GM18526 (cell line): ENCODE results near the gene SNAPC2.

ENCODE experiments used
- POLR2A ChIP-seq: IDR thresholded peaks from 3 replicates; pipeline ENCODE4 v1.6.1; 2011; ENCODE audit not compliant: insufficient read length; ENCODE audit errors: extremely low read depth

The SNAPC2 gene

DNA sequence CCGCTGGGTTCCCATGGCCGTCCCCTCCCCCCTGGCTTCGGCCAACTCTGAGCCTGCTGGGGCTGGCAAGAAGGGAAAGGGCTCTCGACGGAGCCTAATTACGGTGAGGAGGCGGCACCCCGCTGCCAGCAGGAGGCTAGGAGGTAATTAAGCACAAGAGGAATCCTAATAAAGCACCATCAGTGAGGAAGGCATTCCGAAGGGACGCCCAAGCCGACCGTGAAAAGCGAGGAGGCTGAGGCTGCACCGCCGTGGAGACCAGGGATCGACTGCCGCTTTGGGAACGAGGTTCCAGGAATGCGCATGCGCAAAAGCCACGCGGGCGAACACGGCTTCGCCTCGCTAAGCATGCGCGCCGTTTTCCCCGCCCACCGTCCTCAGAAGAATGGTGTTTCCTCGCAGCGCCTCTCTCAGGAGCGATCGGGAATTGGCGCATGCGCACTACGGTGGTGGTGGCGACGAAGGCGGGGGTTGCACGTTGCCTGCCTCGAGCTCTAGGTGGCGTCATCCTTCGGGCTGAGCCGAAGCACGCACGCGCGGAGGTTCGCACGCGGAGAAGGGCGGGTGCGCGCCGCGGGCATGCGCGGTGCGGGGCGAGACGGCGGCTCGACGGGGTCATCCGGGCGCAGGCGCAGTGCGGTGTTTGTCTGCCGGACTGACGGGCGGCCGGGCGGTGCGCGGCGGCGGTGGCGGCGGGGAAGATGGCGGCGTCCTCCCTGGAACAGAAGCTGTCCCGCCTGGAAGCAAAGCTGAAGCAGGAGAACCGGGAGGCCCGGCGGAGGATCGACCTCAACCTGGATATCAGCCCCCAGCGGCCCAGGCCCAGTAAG lies 16.7 kb upstream of the SNAPC2 start, which contains the start of gene MAP2K7:
Gene MAP2K7, plus strand, starts transcription at position 634 of the 830 bp plus-strand sequence. Its CDS starts 68 bp downstream, at position 702.
- peak; percentile 84 for TF ChIP-seq POLR2A

- peak; percentile 44 for TF ChIP-seq POLR2A
These were observed 15.8 kb upstream of the SNAPC2 start for GRCh38 chr19:7904074-7905020.

GRCh38 chr19:7905268-7905667 lies 14.9 kb upstream of the SNAPC2 start:
- TF ChIP-seq POLR2A, result no peak

GRCh38 chr19:7905859-7906258 lies 14.3 kb upstream of the SNAPC2 start:
- no peak for TF ChIP-seq POLR2A

DNA sequence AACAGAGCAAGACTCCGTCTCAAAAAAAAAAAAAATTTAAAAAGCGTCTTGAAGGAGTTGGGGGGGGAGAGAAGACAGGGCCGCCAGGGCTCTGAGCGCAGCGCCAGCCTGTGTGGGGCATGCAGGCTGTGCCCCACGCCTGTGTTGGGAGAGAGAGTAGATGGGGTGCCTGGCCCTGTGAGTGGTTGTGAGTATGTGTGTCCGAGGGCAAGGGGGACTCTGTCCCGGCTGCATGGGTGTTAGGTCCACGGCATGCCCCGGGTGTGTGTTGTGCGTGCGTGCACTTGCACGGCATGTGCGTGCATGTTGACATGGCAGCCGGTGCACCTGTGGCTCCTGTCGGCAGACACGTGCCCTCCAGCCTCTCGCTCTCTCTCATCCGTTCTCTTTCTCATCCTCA lies 13.0 kb upstream of the SNAPC2 start:
- TF ChIP-seq POLR2A, result no peak

GRCh38 chr19:7907544-7907943 lies 12.6 kb upstream of the SNAPC2 start:
- TF ChIP-seq POLR2A, result no peak

- no peak for TF ChIP-seq POLR2A
These were observed 11.9 kb upstream of the SNAPC2 start for GRCh38 chr19:7908078-7908699.

GRCh38 chr19:7908742-7909461 lies 11.2 kb upstream of the SNAPC2 start:
- no peak for TF ChIP-seq POLR2A

DNA sequence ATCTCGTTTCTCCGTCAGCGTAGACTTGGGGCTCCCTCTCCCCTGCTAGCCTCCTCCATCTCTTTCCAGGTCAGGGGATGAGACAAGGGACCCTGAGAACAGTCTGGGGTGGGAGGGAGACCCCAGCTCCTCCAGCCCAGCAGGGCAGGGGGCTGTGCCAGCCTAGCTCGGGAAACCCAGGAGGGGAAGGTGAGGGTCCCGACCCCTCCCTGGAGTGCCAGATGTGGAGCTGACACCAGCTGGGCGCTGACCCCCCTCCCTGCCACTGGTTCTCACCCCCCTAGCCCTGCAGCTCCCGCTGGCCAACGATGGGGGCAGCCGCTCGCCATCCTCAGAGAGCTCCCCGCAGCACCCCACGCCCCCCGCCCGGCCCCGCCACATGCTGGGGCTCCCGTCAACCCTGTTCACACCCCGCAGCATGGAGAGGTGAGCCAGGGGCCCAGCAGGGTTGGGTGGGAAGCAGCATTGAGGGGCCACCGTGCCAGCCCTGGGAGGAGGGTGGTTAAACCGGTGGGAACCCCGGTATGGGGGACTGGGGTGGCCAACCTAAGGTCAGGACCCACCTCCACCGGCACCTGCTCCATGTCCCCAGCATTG lies 10.6 kb upstream of the SNAPC2 start:
- no peak for TF ChIP-seq POLR2A

DNA sequence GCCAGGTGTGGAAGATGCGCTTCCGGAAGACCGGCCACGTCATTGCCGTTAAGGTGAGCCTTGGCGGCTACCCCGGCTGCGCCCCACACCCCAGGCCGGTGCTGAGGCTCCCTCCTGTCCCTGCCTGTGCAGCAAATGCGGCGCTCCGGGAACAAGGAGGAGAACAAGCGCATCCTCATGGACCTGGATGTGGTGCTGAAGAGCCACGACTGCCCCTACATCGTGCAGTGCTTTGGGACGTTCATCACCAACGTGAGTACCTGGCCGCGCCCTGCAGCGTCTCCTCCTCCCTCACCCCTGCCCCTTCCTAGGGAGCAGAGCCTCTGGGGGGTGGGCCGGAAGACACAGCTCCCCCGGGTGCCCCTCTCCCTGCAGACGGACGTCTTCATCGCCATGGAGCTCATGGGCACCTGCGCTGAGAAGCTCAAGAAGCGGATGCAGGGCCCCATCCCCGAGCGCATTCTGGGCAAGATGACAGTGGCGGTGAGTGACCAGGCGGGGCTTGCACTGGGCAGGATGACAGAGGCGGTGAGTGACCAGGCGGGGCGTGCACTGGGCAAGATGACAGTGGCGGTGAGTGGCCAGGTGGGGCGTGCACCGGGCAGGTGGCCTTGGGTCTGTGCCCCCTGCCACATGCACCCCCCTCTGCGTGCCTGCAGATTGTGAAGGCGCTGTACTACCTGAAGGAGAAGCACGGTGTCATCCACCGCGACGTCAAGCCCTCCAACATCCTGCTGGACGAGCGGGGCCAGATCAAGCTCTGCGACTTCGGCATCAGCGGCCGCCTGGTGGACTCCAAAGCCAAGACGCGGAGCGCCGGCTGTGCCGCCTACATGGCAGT lies 9.6 kb upstream of the SNAPC2 start:
- TF ChIP-seq POLR2A, result no peak

DNA sequence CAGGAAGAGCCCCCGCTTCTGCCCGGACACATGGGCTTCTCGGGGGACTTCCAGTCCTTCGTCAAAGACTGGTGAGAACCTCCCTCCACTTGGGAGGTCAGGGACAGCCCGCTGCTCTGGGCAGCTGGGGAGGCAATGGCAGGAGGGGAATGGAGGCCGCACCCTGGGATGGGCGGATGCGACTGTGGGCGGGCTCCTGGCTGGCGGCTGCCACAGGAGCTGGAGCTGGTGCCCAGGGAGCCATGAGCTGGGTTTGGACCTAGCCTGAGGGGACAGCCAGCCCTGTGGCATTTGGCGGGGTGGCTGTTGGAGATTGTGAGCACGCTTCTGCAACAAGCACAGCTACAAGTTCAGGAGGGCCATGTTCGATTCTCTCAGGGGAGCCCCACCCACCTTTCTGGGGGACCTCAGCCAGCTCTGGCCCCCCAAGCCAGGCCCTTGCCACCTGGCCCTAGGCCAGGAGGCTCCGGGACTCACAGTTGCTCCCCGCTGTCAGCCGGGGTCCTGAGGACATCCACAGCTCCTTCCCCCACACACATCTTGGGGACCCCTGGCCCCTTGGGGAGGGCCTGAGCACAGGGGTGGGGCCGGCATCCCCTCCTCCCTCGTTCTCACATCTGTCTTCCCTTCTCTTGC lies 8.5 kb upstream of the SNAPC2 start:
- no peak for TF ChIP-seq POLR2A

GRCh38 chr19:7912144-7912696 lies 7.9 kb upstream of the SNAPC2 start:
- TF ChIP-seq POLR2A, result no peak

GRCh38 chr19:7912697-7913564 lies 7.2 kb upstream of the SNAPC2 start:
- no peak for TF ChIP-seq POLR2A
